Astrocyte (in vitro differentiated cells and primary cell): Measurements from ENCODE around the gene NPEPL1. TPM values are rescaled to one million over a fixed set of nuclear protein-coding genes. Genes with fewer than 3 reads are reported as not detected.

Experiments
- DNase-seq: peaks from one replicate; pipeline ENCODE4 v3.0.0-alpha.2; 2010; ENCODE audit warnings: low read depth
- FAIRE-seq: peaks from 2 replicates; lab custom pipeline; 2011; peaks lifted over from hg19 to GRCh38; lab: Jason Lieb, UNC
- H2AFZ ChIP-seq: 2 replicates; pipeline ENCODE4 v1.6.0; 2012; ENCODE audit warnings: low read depth, low read length, inconsistent platforms
- H3K27ac ChIP-seq: 2 replicates; pipeline ENCODE4 v1.5.1; 2011; ENCODE audit warnings: low read depth, low read length, inconsistent platforms
- H3K27me3 ChIP-seq: 2 replicates; pipeline ENCODE4 v1.6.0; 2011; ENCODE audit warnings: low read length, inconsistent platforms; ENCODE audit not compliant: insufficient read depth
- H3K36me3 ChIP-seq: 2 replicates; pipeline ENCODE4 v1.5.1; 2011; ENCODE audit warnings: low read length, inconsistent platforms; ENCODE audit not compliant: insufficient read depth
- H3K4me1 ChIP-seq: 2 replicates; pipeline ENCODE4 v1.5.1; 2011; ENCODE audit warnings: low read length, inconsistent platforms; ENCODE audit not compliant: insufficient read depth
- H3K4me2 ChIP-seq: 2 replicates; pipeline ENCODE4 v1.6.0; 2012; ENCODE audit warnings: low read length, inconsistent platforms
- H3K4me3 ChIP-seq: 2 replicates; pipeline ENCODE4 v1.5.1; 2011; ENCODE audit warnings: low read depth, mild to moderate bottlenecking, low read length, inconsistent platforms; ENCODE audit not compliant: insufficient read depth
- H3K79me2 ChIP-seq: 2 replicates; pipeline ENCODE4 v1.6.0; 2012; ENCODE audit warnings: mild to moderate bottlenecking, low read length, inconsistent platforms; ENCODE audit not compliant: insufficient read depth
- H3K9ac ChIP-seq: 2 replicates; pipeline ENCODE4 v1.6.0; 2012; ENCODE audit warnings: mild to moderate bottlenecking, low read length, inconsistent platforms
- H3K9me3 ChIP-seq: 2 replicates; pipeline ENCODE4 v1.5.1; 2012; ENCODE audit warnings: low read depth, mild to moderate bottlenecking, low read length, inconsistent platforms; ENCODE audit not compliant: insufficient read depth
- H4K20me1 ChIP-seq: 2 replicates; pipeline ENCODE4 v1.6.0; 2012; ENCODE audit warnings: low read length, inconsistent platforms; ENCODE audit not compliant: insufficient read depth
- H3K27ac Mint-ChIP-seq: one replicate; pipeline ENCODE4 v1.8.0; 2021; ENCODE audit warnings: mild to moderate bottlenecking, mixed read lengths; ENCODE audit not compliant: unreplicated experiment
- H3K27me3 Mint-ChIP-seq: one replicate; pipeline ENCODE4 v1.8.0; 2021; ENCODE audit warnings: low read depth, mixed read lengths; ENCODE audit not compliant: unreplicated experiment
- H3K36me3 Mint-ChIP-seq: one replicate; pipeline ENCODE4 v1.8.0; 2021; ENCODE audit warnings: low read depth, mixed read lengths; ENCODE audit not compliant: unreplicated experiment
- H3K4me1 Mint-ChIP-seq: one replicate; pipeline ENCODE4 v1.8.0; 2021; ENCODE audit warnings: low read depth, mixed read lengths; ENCODE audit not compliant: unreplicated experiment
- H3K4me3 Mint-ChIP-seq: one replicate; pipeline ENCODE4 v1.8.0; 2021; ENCODE audit warnings: mild to moderate bottlenecking, moderate library complexity, mixed read lengths; ENCODE audit not compliant: unreplicated experiment
- H3K9me3 Mint-ChIP-seq: one replicate; pipeline ENCODE4 v1.8.0; 2021; ENCODE audit warnings: mild to moderate bottlenecking, mixed read lengths; ENCODE audit not compliant: unreplicated experiment
- EZH2 ChIP-seq: IDR thresholded peaks from 2 replicates; pipeline ENCODE4 v1.6.1; 2012; ENCODE audit warnings: mild to moderate bottlenecking, low read length, inconsistent platforms; ENCODE audit not compliant: insufficient read depth
- total RNA-seq: library from RNA; stranded (reverse); gene quantifications from 2 replicates; pipeline ENCODE4 v1.2.1, GENCODE V29; 2021
- TF ChIP-seq, protein P1 (sequence below): IDR thresholded peaks from 2 replicates; pipeline ENCODE4 v1.5.1; 2011; ENCODE audit warnings: low read depth, mild to moderate bottlenecking, inconsistent platforms, low read length, moderate library complexity; ENCODE audit not compliant: insufficient read depth

NPEPL1 gene
- total RNA-seq, 1 donor from 2014 or later: 27.1 TPM

DNA sequence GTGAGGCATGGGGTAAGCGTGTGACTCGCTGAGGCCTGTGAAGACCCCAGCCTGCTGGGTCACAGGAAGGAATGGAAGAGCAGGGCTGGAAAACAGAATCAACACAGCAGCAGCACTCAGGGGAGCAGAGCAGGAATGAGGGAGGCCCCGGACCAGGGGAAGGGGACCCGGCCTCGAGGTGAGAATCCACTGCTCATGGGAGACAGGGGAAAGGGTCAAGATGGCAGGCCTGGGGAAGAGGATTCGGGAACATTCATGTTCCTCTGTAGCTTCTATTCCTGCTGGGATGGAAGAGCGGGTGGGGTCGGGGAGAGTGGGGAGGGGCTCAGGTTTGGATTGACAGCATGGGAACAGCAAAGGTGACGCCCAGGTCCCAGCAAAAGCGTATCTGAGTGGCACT is 59.4 kb downstream of the NPEPL1 start:
- Histone ChIP-seq H2AFZ (no peak overlapping the region), H3K4me1 (no peaks in the 10 kb centered on the region), H3K9ac (no peak overlapping the region), H3K27me3 (no peaks in the 10 kb centered on the region), H3K27ac (no peak overlapping the region), H4K20me1 (no peaks in the 10 kb centered on the region), H3K36me3 (no peaks in the 10 kb centered on the region), H3K79me2 (no peaks in the 10 kb centered on the region), H3K4me2 (no peak overlapping the region), H3K9me3 (no peaks in the 10 kb centered on the region), H3K4me3 (no peak overlapping the region)
- TF ChIP-seq, protein P1, sequence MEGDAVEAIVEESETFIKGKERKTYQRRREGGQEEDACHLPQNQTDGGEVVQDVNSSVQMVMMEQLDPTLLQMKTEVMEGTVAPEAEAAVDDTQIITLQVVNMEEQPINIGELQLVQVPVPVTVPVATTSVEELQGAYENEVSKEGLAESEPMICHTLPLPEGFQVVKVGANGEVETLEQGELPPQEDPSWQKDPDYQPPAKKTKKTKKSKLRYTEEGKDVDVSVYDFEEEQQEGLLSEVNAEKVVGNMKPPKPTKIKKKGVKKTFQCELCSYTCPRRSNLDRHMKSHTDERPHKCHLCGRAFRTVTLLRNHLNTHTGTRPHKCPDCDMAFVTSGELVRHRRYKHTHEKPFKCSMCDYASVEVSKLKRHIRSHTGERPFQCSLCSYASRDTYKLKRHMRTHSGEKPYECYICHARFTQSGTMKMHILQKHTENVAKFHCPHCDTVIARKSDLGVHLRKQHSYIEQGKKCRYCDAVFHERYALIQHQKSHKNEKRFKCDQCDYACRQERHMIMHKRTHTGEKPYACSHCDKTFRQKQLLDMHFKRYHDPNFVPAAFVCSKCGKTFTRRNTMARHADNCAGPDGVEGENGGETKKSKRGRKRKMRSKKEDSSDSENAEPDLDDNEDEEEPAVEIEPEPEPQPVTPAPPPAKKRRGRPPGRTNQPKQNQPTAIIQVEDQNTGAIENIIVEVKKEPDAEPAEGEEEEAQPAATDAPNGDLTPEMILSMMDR: no peak
- no peak for TF ChIP-seq EZH2
- Mint-ChIP-seq H3K4me3 (no peak overlapping the region), H3K9me3 (peaks cover 6% of the 10 kb centered on the region), H3K27me3 (peaks cover 62% of the 10 kb centered on the region), H3K4me1 (no peaks in the 10 kb centered on the region), H3K36me3 (peaks cover 2% of the 10 kb centered on the region), H3K27ac (no peak overlapping the region)
- FAIRE-seq (no peak), DNase-seq (no peak)

GRCh38 chr20:58752565-58752964 is 60.0 kb downstream of the NPEPL1 start:
- no peak overlapping the region for H2AFZ ChIP-seq
- H3K36me3 ChIP-seq: no peaks in the 10 kb centered on the region
- no peak overlapping the region for H3K27ac ChIP-seq
- H4K20me1 ChIP-seq: no peaks in the 10 kb centered on the region
- H3K4me3 ChIP-seq: no peak overlapping the region
- no peaks in the 10 kb centered on the region for H3K4me1 Mint-ChIP-seq
- H3K36me3 Mint-ChIP-seq: peaks cover 2% of the 10 kb centered on the region
- peaks cover 6% of the 10 kb centered on the region for H3K9me3 Mint-ChIP-seq
- H3K27me3 ChIP-seq: no peaks in the 10 kb centered on the region
- no peak for TF ChIP-seq EZH2
- TF ChIP-seq, protein P1: no peak
- H3K9me3 ChIP-seq: no peaks in the 10 kb centered on the region
- no peaks in the 10 kb centered on the region for H3K4me1 ChIP-seq
- no peak overlapping the region for H3K4me2 ChIP-seq
- no peaks in the 10 kb centered on the region for H3K79me2 ChIP-seq
- H3K27me3 Mint-ChIP-seq: peaks cover 60% of the 10 kb centered on the region
- no peak overlapping the region for H3K9ac ChIP-seq
- DNase-seq: no peak
- H3K27ac Mint-ChIP-seq: no peak overlapping the region
- H3K4me3 Mint-ChIP-seq: no peak overlapping the region
- FAIRE-seq: no peak

- peaks cover 60% of the 10 kb centered on the region for H3K27me3 Mint-ChIP-seq
- no peaks in the 10 kb centered on the region for H3K36me3 ChIP-seq
- H3K9me3 Mint-ChIP-seq: peaks cover 6% of the 10 kb centered on the region
- no peaks in the 10 kb centered on the region for H3K4me1 ChIP-seq
- no peaks in the 10 kb centered on the region for H4K20me1 ChIP-seq
- no peak overlapping the region for H3K9ac ChIP-seq
- FAIRE-seq (no peak), DNase-seq (no peak)
- no peak overlapping the region for H3K27ac Mint-ChIP-seq
- H3K79me2 ChIP-seq: no peaks in the 10 kb centered on the region
- H3K36me3 Mint-ChIP-seq: peaks cover 2% of the 10 kb centered on the region
- no peaks in the 10 kb centered on the region for H3K9me3 ChIP-seq
- H3K27ac ChIP-seq: no peak overlapping the region
- H2AFZ ChIP-seq: no peak overlapping the region
- no peaks in the 10 kb centered on the region for H3K27me3 ChIP-seq
- no peaks in the 10 kb centered on the region for H3K4me1 Mint-ChIP-seq
- H3K4me2 ChIP-seq: no peak overlapping the region
- H3K4me3 ChIP-seq: no peak overlapping the region
- H3K4me3 Mint-ChIP-seq: no peak overlapping the region
- TF ChIP-seq, protein P1: no peak
- no peak for TF ChIP-seq EZH2
These were observed 60.8 kb downstream of the NPEPL1 start for GRCh38 chr20:58753267-58753921.
